OCI-LY1 (cell line): ENCODE results near the gene NFAM1.

ENCODE experiments used
- EZH2 ChIP-seq: fragments of 200-600 bp; sonication (generic), shearing (Covaris generic); IDR thresholded peaks from 2 replicates; pipeline ENCODE4 v1.8.0; 2017; ENCODE audit warnings: borderline replicate concordance, mixed run types, mild to moderate bottlenecking, antibody characterized with exemption, low read length, moderate library complexity, mixed read lengths
- TF ChIP-seq, protein P1 (sequence below): fragments of 200-600 bp; sonication (generic), shearing (Covaris generic); IDR thresholded peaks from 2 replicates; pipeline ENCODE4 v1.5.1; 2017; ENCODE audit warnings: mild to moderate bottlenecking, antibody characterized with exemption, low read length, moderate library complexity, mixed read lengths

- TF ChIP-seq, protein P1, sequence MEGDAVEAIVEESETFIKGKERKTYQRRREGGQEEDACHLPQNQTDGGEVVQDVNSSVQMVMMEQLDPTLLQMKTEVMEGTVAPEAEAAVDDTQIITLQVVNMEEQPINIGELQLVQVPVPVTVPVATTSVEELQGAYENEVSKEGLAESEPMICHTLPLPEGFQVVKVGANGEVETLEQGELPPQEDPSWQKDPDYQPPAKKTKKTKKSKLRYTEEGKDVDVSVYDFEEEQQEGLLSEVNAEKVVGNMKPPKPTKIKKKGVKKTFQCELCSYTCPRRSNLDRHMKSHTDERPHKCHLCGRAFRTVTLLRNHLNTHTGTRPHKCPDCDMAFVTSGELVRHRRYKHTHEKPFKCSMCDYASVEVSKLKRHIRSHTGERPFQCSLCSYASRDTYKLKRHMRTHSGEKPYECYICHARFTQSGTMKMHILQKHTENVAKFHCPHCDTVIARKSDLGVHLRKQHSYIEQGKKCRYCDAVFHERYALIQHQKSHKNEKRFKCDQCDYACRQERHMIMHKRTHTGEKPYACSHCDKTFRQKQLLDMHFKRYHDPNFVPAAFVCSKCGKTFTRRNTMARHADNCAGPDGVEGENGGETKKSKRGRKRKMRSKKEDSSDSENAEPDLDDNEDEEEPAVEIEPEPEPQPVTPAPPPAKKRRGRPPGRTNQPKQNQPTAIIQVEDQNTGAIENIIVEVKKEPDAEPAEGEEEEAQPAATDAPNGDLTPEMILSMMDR: no peak
- no peak for TF ChIP-seq EZH2
Observed at GRCh38 chr22:42459287-42460063, 27.3 kb upstream of the NFAM1 start.
